HG03159 (cell line): ENCODE results near the gene OR14I1.

Experiments
- ATAC-seq: cut with Tn5 transposase; IDR thresholded peaks from one replicate; pipeline ENCODE4 v1.9.1; 2021; ENCODE audit warnings: mild to moderate bottlenecking, moderate library complexity; ENCODE audit not compliant: unreplicated experiment

Gene OR14I1

DNA sequence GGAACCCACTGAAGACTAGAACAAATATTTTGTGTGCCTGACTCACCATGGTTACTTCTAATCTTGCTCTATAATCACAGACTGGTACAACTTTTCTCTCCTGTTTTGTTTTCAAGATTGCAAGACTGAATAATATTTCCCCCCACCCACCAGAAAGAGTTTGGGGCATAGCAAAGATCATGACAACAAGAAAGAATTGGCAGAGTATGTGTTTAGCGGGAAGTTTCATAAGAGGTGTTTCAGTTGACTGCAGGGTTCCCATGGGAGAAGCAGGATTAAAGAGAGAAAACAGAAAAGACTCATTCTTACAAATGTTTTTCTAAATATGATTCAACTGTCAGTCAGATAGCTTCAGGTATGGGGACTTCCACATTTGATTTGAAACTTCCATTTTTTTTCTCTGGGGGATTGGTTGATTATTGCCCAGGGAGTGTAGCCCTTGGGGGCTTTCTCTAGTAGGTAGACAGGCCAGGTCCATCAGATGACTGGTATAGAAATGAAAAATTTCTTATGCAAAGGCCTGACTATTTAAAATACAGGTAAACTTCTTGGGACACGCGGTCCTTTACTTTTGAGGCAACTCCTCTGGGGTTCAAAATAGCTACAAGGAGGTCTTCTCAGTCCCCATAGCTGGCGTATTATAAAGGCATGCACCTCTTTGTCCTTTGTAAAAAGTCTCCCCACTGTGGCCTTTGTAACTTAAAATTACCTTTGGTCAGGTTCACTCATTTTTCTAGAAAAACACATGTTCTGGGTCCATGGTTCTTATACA, 13.9 kb downstream of the OR14I1 start:
- peak; percentile 70 for ATAC-seq

DNA sequence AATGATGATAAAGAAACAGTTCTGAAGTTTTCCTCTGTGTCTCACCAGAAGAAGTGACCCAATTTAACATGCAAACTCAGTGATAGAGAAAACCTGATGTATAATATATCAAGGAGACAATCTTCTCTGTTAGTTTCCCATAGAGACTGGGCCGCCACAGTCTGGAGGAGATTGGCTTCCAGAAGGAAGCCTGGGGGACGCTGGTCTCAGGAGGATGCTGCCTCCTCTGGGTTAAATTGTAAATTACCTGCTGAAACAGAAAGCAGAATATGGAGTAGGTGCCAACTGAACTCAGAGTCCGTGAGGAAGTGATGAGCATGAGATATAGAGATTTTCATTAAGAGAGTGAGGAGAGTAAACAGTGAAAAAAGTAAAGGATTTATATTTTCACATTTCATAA, 15.8 kb downstream of the OR14I1 start:
- ATAC-seq, result peak; percentile 82

DNA sequence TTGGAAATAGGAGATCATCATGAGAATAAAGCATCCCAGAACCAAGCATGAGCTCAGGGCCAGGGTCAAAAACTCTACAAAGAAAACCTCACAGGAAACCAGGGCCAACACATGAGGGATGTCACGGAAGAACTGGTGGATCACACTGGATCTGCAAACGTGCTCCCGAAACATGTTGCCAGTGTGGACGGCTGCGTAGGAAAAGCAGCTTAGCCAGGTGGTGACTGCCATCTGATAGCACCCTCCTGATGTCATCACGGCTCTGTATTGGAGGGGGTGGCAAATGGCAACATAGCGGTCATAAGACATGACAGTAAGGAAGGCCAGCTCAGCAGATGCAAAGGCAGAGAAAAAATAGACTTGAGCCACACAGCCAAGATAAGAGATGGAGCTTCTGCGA, 20.9 kb downstream of the OR14I1 start:
- no peak for ATAC-seq

DNA sequence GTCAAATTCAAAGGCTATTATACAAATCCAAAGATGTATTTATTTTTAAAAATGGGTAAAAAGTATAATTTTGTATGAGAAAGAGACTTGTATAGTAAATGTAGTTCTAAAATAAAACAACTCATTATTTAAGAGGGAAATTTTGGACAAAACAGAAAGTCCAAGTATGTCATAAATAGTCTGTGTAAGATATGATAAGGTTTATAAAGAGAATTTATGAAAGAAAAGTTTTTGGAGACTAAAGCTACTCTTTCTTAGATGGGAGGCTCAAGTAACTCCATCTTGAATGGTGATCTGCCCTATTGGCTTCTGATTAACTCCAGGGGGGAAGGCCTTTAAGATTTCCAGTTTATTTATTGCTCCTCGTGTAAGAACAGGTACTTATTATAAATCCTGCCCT, 32.6 kb downstream of the OR14I1 start:
- no peak for ATAC-seq

DNA sequence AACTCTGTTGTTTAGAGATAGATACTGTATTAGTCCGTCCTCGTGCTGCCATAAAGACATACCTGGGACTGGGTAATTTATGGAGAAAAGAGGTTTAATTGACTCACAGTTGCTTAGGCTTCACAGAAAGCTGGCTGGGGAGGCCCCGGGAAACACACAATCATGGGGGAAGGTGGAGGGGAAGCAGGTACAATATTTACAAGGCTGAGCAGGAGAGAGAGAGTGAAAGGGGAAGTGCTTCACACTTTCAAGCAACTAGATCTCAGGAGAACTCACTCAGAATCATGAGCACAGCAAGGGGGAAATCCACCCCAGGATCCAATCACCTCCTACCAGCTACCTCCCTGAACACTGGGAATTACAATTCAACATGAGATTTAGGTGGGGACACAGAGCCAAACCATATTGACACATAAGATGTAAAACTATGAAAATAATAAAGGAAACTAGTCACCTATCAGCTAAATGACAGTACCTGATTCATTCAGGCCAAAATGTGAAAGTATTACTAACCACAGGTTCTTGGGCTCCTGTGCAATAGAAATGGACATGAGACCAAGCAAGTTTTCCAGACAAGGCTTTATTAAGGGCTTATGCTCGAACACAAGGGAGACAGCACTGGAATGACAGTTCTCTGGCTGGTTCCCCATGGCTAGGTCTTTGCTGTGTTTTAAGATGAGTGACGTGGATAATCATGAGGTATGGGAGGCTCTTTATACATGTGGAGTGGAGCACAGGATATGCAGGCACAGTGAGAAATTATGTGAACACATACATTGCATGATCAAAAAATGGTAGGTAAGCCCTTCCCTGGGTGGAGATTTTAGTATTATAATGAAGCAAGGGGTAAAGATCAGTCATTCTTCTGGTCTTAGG, 38.9 kb downstream of the OR14I1 start:
- peak; percentile 94 for ATAC-seq

DNA sequence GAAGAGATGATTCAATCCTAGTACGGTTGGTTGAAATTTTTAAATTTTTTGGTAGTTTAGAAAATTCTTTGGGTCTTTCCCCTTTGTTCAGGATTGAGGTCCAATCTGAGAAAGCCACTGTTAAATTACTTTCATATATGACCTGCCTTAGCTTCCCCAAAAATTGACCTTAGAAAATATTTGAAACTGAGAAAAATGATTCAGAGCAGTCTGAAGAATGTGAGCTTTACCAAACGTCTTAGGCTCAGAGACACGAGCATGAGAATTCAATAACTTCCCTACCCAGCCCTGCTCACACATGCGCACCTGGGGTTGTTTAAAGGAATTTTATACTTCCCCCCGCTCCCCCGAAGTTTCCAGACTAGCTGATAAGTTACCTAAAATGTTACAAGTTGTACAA, 45.8 kb downstream of the OR14I1 start:
- peak; percentile 49 for ATAC-seq

DNA sequence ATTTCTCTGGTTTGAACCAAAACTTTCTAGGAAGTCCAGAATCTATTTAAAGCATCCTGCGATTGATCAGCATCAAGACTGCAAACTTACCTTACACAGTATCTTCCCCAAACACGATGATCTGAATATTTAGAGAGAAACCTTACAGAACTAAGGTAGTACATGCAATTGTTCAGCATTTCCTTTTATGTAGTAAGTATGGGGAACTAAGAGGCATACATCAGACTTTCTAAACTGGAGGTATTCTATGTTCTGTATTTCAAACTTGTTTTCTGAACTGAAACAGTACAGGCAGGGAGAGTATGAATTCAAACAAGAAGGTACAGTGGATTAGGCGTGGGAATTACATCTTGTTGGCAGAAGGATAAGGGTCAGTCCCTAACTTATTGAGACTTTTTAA, 47.2 kb downstream of the OR14I1 start, which contains the start of gene OR2T27:
TSS of gene OR2T27 (minus strand) at position 175 of the 400 bp plus-strand sequence. CDS start 4,644 bp downstream, outside the sequence.
- ATAC-seq, result peak; percentile 74
